PFSK-1 (cell line): Measurements from ENCODE around the gene MED1.

Experiments used
- FOXP2 ChIP-seq: optimal IDR thresholded peaks from 2 replicates; pipeline ENCODE3; 2011; ENCODE audit warnings: borderline replicate concordance, control low read depth, inconsistent platforms; ENCODE audit not compliant: insufficient read depth; ENCODE audit errors: extremely low read length, extremely low read depth
- POLR2AphosphoS5 ChIP-seq: IDR thresholded peaks from 2 replicates; pipeline ENCODE4 v1.6.1; 2012; ENCODE audit warnings: low read depth, mild to moderate bottlenecking, control low read depth, low read length, moderate library complexity
- REST ChIP-seq, 2 experiments: IDR thresholded peaks; 2 replicates each; pipeline versions ENCODE4 v1.6.1 to v1.8.0; 2011 to 2012; ENCODE audit warnings: low read depth in 2 of 2, low read length in 2 of 2, control low read depth in 1 of 2, inconsistent platforms in 1 of 2, mild to moderate bottlenecking in 1 of 2, moderate library complexity in 1 of 2; ENCODE audit not compliant: insufficient read depth in 1 of 2
- SIN3A ChIP-seq: IDR thresholded peaks from 2 replicates; pipeline ENCODE4 v1.6.1; 2012; ENCODE audit warnings: mild to moderate bottlenecking, low read length, moderate library complexity, borderline replicate concordance; ENCODE audit not compliant: insufficient read depth
- TAF1 ChIP-seq: IDR thresholded peaks from 2 replicates; pipeline ENCODE4 v1.6.1; 2012; ENCODE audit warnings: low read length, control low read depth, borderline replicate concordance; ENCODE audit not compliant: insufficient read depth

DNA sequence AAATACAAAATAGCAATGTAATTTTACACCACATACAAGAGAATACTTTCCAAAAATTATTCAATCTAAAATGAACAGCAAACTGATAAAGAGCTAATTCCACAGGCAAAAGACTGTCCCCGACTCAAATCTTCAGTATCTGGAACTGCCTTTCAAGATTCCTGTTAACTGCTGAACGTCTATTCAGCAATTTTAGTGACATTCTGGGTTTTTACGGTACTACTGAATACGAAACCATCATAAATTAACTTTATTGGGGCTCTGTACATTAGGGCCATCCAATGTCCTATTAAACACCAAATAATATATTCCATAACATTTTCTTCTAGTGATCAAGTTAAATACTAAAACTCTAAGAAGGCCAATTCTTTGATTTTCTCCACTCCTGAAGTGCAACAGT is 51.3 kb downstream of the MED1 start:
- TF ChIP-seq FOXP2 (no peak), TAF1 (no peak), REST (IDR thresholded peaks at IDR 0.05; ENCODE audit: insufficient read depth in 1 of 2, low read depth in 2 of 2, low read length in 2 of 2) (no peak), POLR2AphosphoS5 (no peak), SIN3A (no peak)
